HuH-7 (cell line): Measurements from ENCODE around the gene CNTROB.
"Not testable (repeated sequence)": the region's sequence is repeated elsewhere in the genome, so short reads cannot be mapped to it uniquely, and the experiment has no call there.

Experiments used
- DNase-seq: peaks from one replicate; pipeline ENCODE4 v3.0.0; 2011; ENCODE audit warnings: low spot score

Gene CNTROB

GRCh38 chr17:7943291-7943690, 11.3 kb downstream of the CNTROB start:
- DNase-seq = no peak

- no peak for DNase-seq
Measured at GRCh38 chr17:7944326-7944725, 12.3 kb downstream of the CNTROB start.

GRCh38 chr17:7945651-7946050, 13.6 kb downstream of the CNTROB start:
- no peak for DNase-seq

GRCh38 chr17:7946441-7946840, 14.4 kb downstream of the CNTROB start:
- no peak for DNase-seq

GRCh38 chr17:7947651-7948050, 15.6 kb downstream of the CNTROB start:
- no peak for DNase-seq

- no peak for DNase-seq
Measured at GRCh38 chr17:7950578-7950977, 18.6 kb downstream of the CNTROB start.

GRCh38 chr17:7951143-7951792, 19.3 kb downstream of the CNTROB start:
- DNase-seq = no peak

- DNase-seq = not testable (repeated sequence)
Measured at GRCh38 chr17:7953266-7953665, 21.3 kb downstream of the CNTROB start.

GRCh38 chr17:7955414-7956227, 23.6 kb downstream of the CNTROB start:
- no peak for DNase-seq

GRCh38 chr17:7956228-7956965, 24.4 kb downstream of the CNTROB start:
- no peak for DNase-seq

GRCh38 chr17:7959503-7960253, 27.7 kb downstream of the CNTROB start:
- peak; percentile 7 for DNase-seq

- DNase-seq = no peak
Measured at GRCh38 chr17:7961421-7961820, 29.4 kb downstream of the CNTROB start.

GRCh38 chr17:7967751-7968150, 35.7 kb downstream of the CNTROB start:
- DNase-seq = no peak

- DNase-seq = no peak
Measured at GRCh38 chr17:7969433-7969832, 37.4 kb downstream of the CNTROB start.

GRCh38 chr17:7971651-7972050, 39.6 kb downstream of the CNTROB start:
- no peak for DNase-seq

- DNase-seq = no peak
Measured at GRCh38 chr17:7972131-7972785, 40.3 kb downstream of the CNTROB start.

- DNase-seq = no peak
Measured at GRCh38 chr17:7974638-7975131, 42.7 kb downstream of the CNTROB start.

GRCh38 chr17:7977039-7977438, 45.0 kb downstream of the CNTROB start:
- no peak for DNase-seq

GRCh38 chr17:7977805-7978204, 45.8 kb downstream of the CNTROB start:
- no peak for DNase-seq

- no peak for DNase-seq
Measured at GRCh38 chr17:7982173-7982572, 50.2 kb downstream of the CNTROB start.

GRCh38 chr17:7982666-7983065, 50.7 kb downstream of the CNTROB start:
- DNase-seq = no peak
